Right atrium auricular region (tissue), 2 donors: Measurements from ENCODE around the gene DYNLT5. TPM values are rescaled to one million over a fixed set of nuclear protein-coding genes. Genes with fewer than 3 reads are reported as not detected.

ENCODE experiments used
- DNase-seq: peaks from one replicate; pipeline ENCODE4 v3.0.0-alpha.2; 2019; ENCODE audit warnings: low spot score
- H3K27ac ChIP-seq, 2 donors: fragments of 200-600 bp; sonication (generic); 1 replicate in 1 of 2; 2 replicates in 1 of 2; pipeline ENCODE4 v1.5.1; 2016 to 2019
- H3K27me3 ChIP-seq, 2 donors: fragments of 200-600 bp; sonication (generic); one replicate each; pipeline versions ENCODE4 v1.5.1 to v1.6.0; 2017 to 2019
- H3K36me3 ChIP-seq: fragments of 200-600 bp; sonication (generic); one replicate; pipeline ENCODE4 v1.5.1; 2016
- H3K4me1 ChIP-seq, 2 donors: fragments of 200-600 bp; sonication (generic); one replicate each; pipeline versions ENCODE4 v1.5.1 to v1.6.0; 2017 to 2019
- H3K4me3 ChIP-seq, 2 donors: fragments of 200-600 bp; sonication (generic); 1 replicate in 1 of 2; 2 replicates in 1 of 2; pipeline ENCODE4 v1.5.1; 2017 to 2019; ENCODE audit warnings: mild to moderate bottlenecking in 1 of 2, moderate library complexity in 1 of 2
- H3K9me3 ChIP-seq, 2 donors: fragments of 200-600 bp; sonication (generic); one replicate each; pipeline ENCODE4 v1.5.1; 2019
- total RNA-seq, 2 donors: library from RNA; depleted of rRNA; stranded (reverse); fragments of >200 nt; gene quantifications; one replicate each; pipeline ENCODE4 v1.1.0, GENCODE V29; 2016
- TF ChIP-seq, protein P1 (sequence below), 2 donors: fragments of 200-600 bp; sonication (generic); IDR thresholded peaks; one replicate each; pipeline ENCODE4 v1.5.1; 2019; ENCODE audit warnings: antibody characterized with exemption in 2 of 2

DYNLT5 gene
- total RNA-seq, 2 donors from 2014 or later: 0.85 TPM; not detected in 1

DNA sequence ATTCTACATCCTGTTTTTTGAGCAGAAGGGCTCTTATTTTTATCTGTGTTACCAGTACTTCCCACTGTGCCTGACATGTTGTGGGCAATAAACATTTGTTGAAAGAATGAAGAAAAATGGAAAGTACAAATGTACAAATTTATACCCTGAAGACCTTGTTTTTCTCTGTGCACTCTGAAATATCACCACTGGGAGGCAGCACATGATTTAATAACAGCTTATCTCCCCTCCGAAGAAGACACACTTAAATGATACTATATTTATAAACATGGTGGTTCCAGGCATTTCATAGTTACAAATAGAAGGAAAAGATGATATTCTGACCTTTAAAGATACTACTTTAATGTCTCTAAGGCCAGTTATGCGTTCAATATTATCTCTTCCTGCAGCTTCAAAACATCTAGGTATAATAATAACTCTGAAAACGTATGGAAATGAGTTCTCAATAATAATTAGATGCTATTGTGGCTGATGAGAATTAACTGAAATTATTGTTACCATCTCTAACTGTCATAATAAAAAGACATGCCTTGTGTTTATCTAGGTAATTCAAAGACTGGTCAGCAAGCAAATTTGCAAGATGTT, 12.8 kb downstream of the DYNLT5 start:
- TF ChIP-seq, protein P1, sequence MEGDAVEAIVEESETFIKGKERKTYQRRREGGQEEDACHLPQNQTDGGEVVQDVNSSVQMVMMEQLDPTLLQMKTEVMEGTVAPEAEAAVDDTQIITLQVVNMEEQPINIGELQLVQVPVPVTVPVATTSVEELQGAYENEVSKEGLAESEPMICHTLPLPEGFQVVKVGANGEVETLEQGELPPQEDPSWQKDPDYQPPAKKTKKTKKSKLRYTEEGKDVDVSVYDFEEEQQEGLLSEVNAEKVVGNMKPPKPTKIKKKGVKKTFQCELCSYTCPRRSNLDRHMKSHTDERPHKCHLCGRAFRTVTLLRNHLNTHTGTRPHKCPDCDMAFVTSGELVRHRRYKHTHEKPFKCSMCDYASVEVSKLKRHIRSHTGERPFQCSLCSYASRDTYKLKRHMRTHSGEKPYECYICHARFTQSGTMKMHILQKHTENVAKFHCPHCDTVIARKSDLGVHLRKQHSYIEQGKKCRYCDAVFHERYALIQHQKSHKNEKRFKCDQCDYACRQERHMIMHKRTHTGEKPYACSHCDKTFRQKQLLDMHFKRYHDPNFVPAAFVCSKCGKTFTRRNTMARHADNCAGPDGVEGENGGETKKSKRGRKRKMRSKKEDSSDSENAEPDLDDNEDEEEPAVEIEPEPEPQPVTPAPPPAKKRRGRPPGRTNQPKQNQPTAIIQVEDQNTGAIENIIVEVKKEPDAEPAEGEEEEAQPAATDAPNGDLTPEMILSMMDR (IDR thresholded peaks at IDR 0.05): peak; percentile 51 to 82
- H3K27me3 ChIP-seq: no peaks in the 10 kb centered on the region

DNA sequence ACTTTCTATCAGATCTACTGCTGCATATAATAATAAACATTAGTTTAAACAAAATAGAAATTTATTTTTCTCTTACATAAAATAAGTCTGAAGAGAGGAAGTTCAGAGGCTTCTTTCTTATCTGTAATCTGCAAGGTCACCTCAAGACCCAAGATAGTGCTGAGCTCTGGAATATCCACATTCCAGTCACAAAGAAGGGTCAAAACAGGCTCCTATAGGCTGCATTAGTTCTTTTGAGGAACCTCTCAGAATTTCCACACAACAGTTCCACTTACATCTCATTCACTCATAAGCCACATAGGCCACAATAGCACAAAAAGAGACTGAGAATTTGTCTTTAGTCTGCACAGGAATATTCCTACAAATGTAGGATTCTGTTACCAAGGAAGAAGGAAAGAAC, 15.4 kb downstream of the DYNLT5 start:
- TF ChIP-seq, protein P1 (IDR thresholded peaks at IDR 0.05): no peak
- no peak for DNase-seq
- Histone ChIP-seq H3K4me3 (no peak overlapping the region), H3K9me3 (no peaks in the 10 kb centered on the region), H3K36me3 (no peaks in the 10 kb centered on the region), H3K27me3 (no peaks in the 10 kb centered on the region), H3K4me1 (no peaks in the 10 kb centered on the region), H3K27ac (no peak overlapping the region)

More for the DNA sequence above, 12.8 kb downstream of the DYNLT5 start:
- Histone ChIP-seq H3K27ac (no peak overlapping the region), H3K4me1 (no peaks in the 10 kb centered on the region), H3K4me3 (no peak overlapping the region), H3K36me3 (no peaks in the 10 kb centered on the region), H3K9me3 (no peaks in the 10 kb centered on the region)
- DNase-seq: no peak

DNA sequence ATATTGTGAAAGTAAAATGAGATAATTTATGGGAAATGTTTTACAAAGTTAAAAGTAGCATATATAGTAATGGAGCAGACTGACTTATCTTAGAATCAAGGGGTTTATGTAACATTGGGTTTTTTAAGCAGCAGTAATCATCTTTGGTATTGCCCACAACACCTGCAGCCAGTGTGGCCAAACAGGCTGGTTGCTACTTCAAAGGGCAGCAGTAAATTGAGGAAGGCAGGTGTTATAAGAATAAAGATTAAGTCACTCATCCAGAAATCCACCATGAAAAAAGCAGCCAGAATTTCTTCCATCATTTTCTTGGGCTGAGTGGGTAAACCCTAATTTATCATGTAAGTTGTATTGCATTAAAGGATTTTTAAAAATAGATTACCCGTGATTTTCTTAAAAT, 16.7 kb downstream of the DYNLT5 start:
- H3K27me3 ChIP-seq: no peaks in the 10 kb centered on the region
- no peak for DNase-seq
- no peak overlapping the region for H3K4me3 ChIP-seq
- TF ChIP-seq, protein P1 (IDR thresholded peaks at IDR 0.05): no peak
- no peaks in the 10 kb centered on the region for H3K4me1 ChIP-seq
- no peak overlapping the region for H3K27ac ChIP-seq
- H3K9me3 ChIP-seq: no peaks in the 10 kb centered on the region
- no peaks in the 10 kb centered on the region for H3K36me3 ChIP-seq

DNA sequence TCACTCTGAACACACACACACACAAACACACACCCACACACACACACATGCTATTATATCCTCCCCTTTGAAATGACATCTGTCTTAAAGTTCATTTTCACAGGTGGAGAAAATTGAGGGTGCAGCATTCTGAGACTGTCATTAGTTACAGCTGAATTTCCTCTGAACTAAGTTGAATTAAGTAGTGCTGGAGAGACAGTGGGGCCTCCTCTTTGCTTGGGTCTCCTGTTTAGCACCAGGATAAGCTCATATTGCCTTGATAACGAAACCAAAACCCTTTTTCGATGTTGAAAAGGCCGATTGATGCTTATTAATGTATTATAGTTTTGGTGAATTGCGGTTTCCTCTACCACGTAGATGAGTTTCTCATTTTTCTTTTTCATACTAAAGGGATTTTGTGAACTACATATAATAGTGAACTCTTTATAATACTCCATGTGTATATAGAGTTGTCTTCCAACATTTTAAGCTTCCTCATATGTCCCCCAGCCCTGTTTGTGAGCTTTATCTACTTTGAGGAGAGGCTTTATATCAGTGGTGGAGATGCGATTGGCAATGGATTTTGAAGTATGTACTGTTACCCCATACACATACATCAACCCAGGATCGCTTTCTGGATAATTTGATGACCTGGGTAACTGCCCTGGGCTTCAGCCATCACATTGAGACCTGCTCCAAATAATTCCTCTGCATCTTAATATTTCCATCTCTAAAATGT, 17.4 kb downstream of the DYNLT5 start:
- TF ChIP-seq, protein P1 (IDR thresholded peaks at IDR 0.05): no peak
- Histone ChIP-seq H3K4me1 (no peaks in the 10 kb centered on the region), H3K9me3 (no peaks in the 10 kb centered on the region), H3K4me3 (no peak overlapping the region), H3K27ac (no peak overlapping the region), H3K36me3 (no peaks in the 10 kb centered on the region), H3K27me3 (no peaks in the 10 kb centered on the region)
- DNase-seq: no peak

DNA sequence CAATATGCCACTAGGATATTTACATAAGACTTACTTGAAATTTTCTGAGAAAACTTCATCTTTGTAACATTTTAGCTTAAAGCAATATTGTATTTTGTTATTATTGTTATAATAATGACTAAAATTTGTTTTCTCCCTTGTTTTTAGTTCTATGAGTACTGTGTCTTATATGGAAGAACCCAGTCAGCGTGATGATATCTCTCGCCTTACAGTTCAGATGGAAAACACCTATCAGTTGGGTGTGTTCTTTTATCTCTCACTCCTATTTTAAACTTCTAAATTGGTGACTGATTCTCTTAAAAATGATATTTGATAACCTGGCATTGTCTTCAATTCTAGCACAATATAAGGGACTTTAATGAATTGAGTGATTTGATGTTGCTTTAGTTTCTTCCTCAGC, 18.0 kb downstream of the DYNLT5 start:
- Histone ChIP-seq H3K27ac (no peak overlapping the region), H3K36me3 (no peaks in the 10 kb centered on the region), H3K27me3 (no peaks in the 10 kb centered on the region), H3K4me3 (no peak overlapping the region), H3K4me1 (no peaks in the 10 kb centered on the region), H3K9me3 (no peaks in the 10 kb centered on the region)
- TF ChIP-seq, protein P1 (IDR thresholded peaks at IDR 0.05): no peak
- DNase-seq: no peak
